Body of pancreas (tissue), 4 donors: ENCODE data around the gene CDK14.

Source experiments
- CTCF ChIP-seq, 7 experiments: fragments of 450-650 bp in 4 of 7; fragments of 200-600 bp in 3 of 7; sonication (generic) in 3 of 7; IDR thresholded peaks; one replicate each; pipeline ENCODE4 v1.5.1; 2016 to 2019; ENCODE audit warnings: antibody characterized with exemption in 7 of 7
- POLR2A ChIP-seq, 3 donors: fragments of 450-650 bp; IDR thresholded peaks; one replicate each; pipeline ENCODE4 v1.6.1; 2016; ENCODE audit warnings: antibody characterized with exemption in 3 of 3, mild to moderate bottlenecking in 2 of 3

GRCh38 chr7:90599892-90600555 is 3.9 kb downstream of the CDK14 start:
- TF ChIP-seq POLR2A (IDR thresholded peaks at IDR 0.05) (no peak), CTCF (IDR thresholded peaks at IDR 0.05) (no peak)
